ENCODE results near the gene DDIT3. TPM values are rescaled to one million over a fixed set of nuclear protein-coding genes. Genes with fewer than 3 reads are reported as not detected.

DDIT3 gene
- total and polyA plus RNA-seq, 2 donors (not counting 1 experiment from before 2014, with no cell fraction given), result 35.6 to 159 TPM

DNA sequence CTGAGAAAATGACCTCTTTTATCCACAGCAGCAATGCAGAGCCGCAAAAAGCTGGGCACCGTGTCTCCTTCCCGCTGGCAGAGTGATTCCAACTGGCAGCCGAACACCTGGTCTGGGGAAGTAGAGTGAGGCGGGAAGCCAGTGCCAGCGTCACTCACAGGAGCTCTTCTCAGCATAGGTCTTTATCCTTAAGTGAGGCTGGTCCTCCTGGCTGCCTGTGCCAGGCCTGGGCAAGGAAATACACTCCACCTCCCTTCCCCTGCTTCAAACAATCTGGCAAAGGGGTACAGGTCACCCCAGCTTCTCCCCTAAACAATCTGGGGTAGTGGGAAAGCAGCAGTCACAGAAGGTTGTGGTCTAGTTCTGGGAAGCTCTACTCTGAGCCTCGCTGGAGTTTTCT, 45.5 kb downstream of the DDIT3 start:
- H3K4me1 ChIP-seq (ENCODE audit: control insufficient read depth in 2 of 2, insufficient read depth in 2 of 2, low read length in 2 of 2), result peaks cover 47 to 69% of the 10 kb centered on the region in 2 donors
- H3K79me2 ChIP-seq (ENCODE audit: control insufficient read depth, insufficient read depth, low read length), result peaks cover 67% of the 10 kb centered on the region
- WGBS (ENCODE audit: insufficient coverage), result 95% methylated on average over 7 of the region's 7 CpGs
- H3K4me2 ChIP-seq (replicated peaks; ENCODE audit: low read depth, low read length, poor library complexity, severe bottlenecking), result peak overlapping the region; percentile 95
- no peak for DNase-seq
- Mint-ChIP-seq H3K9me3 (ENCODE audit: insufficient read depth) (no peaks in the 10 kb centered on the region), H3K27me3 (no peaks in the 10 kb centered on the region), H3K4me1 (peaks cover 69% of the 10 kb centered on the region), H3K27ac (peak overlapping the region; percentile 70), H3K4me3 (peak overlapping the region; percentile 46)
- intact Hi-C loops (cut with micrococcal nuclease), result loop anchor here (5.0 kb wide), 1 partner anchor 147 kb away; no protein-coding TSS in a partner anchor
- POLR2A ChIA-PET, result interaction anchor here (0.6 kb wide), 1 partner anchor 234 kb away, joined by 3 read pairs; no protein-coding TSS in a partner anchor
- H3K36me3 ChIP-seq (replicated peaks in 1 of 2; ENCODE audit: control extremely low read depth in 1 of 2, control insufficient read depth in 1 of 2, extremely low read depth in 1 of 2, insufficient read depth in 2 of 2, low read length in 1 of 2), result peaks cover 2 to 50% of the 10 kb centered on the region in 2 experiments
- H4K20me1 ChIP-seq (ENCODE audit: control insufficient read depth, insufficient read depth, low read length, poor library complexity, severe bottlenecking), result peaks cover 23% of the 10 kb centered on the region
- no peak overlapping the region for H3K4me3 ChIP-seq (ENCODE audit: control extremely low read depth in 1 of 5, extremely low read depth in 1 of 5, insufficient read depth in 1 of 5, low read depth in 2 of 5, low read length in 4 of 5)
- no peak overlapping the region for H2AFZ ChIP-seq (ENCODE audit: insufficient read depth, low read depth, low read length, poor library complexity, severe bottlenecking)
- H3K9ac ChIP-seq (ENCODE audit: low read length), result no peak overlapping the region
- H3K27ac ChIP-seq (ENCODE audit: low read length in 2 of 2), result peak overlapping the region in 1 of 2 donors; percentile 20
- no peak for TF ChIP-seq EZH2 (IDR thresholded peaks at IDR 0.05; ENCODE audit: borderline replicate concordance, insufficient read depth, low read depth, low read length, poor library complexity, severe bottlenecking)
- TF ChIP-seq, protein P1, sequence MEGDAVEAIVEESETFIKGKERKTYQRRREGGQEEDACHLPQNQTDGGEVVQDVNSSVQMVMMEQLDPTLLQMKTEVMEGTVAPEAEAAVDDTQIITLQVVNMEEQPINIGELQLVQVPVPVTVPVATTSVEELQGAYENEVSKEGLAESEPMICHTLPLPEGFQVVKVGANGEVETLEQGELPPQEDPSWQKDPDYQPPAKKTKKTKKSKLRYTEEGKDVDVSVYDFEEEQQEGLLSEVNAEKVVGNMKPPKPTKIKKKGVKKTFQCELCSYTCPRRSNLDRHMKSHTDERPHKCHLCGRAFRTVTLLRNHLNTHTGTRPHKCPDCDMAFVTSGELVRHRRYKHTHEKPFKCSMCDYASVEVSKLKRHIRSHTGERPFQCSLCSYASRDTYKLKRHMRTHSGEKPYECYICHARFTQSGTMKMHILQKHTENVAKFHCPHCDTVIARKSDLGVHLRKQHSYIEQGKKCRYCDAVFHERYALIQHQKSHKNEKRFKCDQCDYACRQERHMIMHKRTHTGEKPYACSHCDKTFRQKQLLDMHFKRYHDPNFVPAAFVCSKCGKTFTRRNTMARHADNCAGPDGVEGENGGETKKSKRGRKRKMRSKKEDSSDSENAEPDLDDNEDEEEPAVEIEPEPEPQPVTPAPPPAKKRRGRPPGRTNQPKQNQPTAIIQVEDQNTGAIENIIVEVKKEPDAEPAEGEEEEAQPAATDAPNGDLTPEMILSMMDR (IDR thresholded peaks at IDR 0.05), result no peak
- CTCF ChIA-PET, result interaction anchor here (1.0 to 10.4 kb wide), 4 partner anchors 9 to 22 kb away, joined by 3 to 166 read pairs (median 8); partner anchors contain the start of genes GLI1 and MARS1
- no peaks in the 10 kb centered on the region for H3K9me3 ChIP-seq (ENCODE audit: control extremely low read depth in 1 of 3, control insufficient read depth in 2 of 3, insufficient read depth in 1 of 3, low read length in 2 of 3)
- ATAC-seq (ENCODE audit: low read depth), result no peak
- no peaks in the 10 kb centered on the region for H3K27me3 ChIP-seq (replicated peaks in 1 of 4; ENCODE audit: control extremely low read depth in 1 of 4, control insufficient read depth in 3 of 4, insufficient read depth in 4 of 4, low read length in 3 of 4)

DNA sequence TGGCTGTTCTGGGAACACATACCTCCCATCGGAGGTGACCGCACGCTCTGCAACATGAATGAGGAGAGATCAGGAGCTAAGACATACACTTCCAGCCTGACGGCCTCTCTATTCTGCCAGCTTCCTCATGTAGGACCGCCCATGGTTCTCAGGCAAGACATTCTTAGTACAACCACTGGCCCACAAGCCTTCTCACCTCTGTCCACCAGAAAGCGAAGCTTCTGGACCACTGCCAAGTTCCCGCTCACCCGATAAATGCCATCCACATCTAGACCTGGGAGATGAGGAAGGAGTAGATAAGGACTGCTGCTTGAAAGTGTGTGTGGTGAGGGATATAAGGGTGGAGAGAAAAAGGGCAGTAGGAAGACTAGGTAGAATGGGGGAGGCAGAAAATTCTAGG, 45.9 kb downstream of the DDIT3 start:
- no peak overlapping the region for H3K4me3 ChIP-seq (ENCODE audit: control extremely low read depth in 1 of 5, extremely low read depth in 1 of 5, insufficient read depth in 1 of 5, low read depth in 2 of 5, low read length in 4 of 5)
- H3K9me3 ChIP-seq (ENCODE audit: control extremely low read depth in 1 of 3, control insufficient read depth in 2 of 3, insufficient read depth in 1 of 3, low read length in 2 of 3), result no peaks in the 10 kb centered on the region
- ChIA-PET CTCF (interaction anchor here (1.1 to 10.4 kb wide), 4 partner anchors 9 to 18 kb away, joined by 3 to 166 read pairs (median 7); partner anchors contain the start of genes GLI1 and MARS1), POLR2A (interaction anchor here (0.6 kb wide), 1 partner anchor 233 kb away, joined by 3 read pairs; no protein-coding TSS in a partner anchor)
- ATAC-seq (ENCODE audit: low read depth), result no peak
- no peak overlapping the region for H3K9ac ChIP-seq (ENCODE audit: low read length)
- H3K4me2 ChIP-seq (replicated peaks; ENCODE audit: low read depth, low read length, poor library complexity, severe bottlenecking), result no peak overlapping the region
- H3K27ac ChIP-seq (ENCODE audit: low read length in 2 of 2), result peak overlapping the region in 1 of 2 donors; percentile 20
- Mint-ChIP-seq H3K4me1 (peaks cover 65% of the 10 kb centered on the region), H3K4me3 (peak overlapping the region; percentile 46), H3K27ac (peak overlapping the region; percentile 70), H3K9me3 (ENCODE audit: insufficient read depth) (no peaks in the 10 kb centered on the region), H3K27me3 (no peaks in the 10 kb centered on the region)
- TF ChIP-seq EZH2 (IDR thresholded peaks at IDR 0.05; ENCODE audit: borderline replicate concordance, insufficient read depth, low read depth, low read length, poor library complexity, severe bottlenecking), result no peak
- TF ChIP-seq, protein P1 (IDR thresholded peaks at IDR 0.05), result no peak
- H4K20me1 ChIP-seq (ENCODE audit: control insufficient read depth, insufficient read depth, low read length, poor library complexity, severe bottlenecking), result peaks cover 23% of the 10 kb centered on the region
- H3K36me3 ChIP-seq (replicated peaks in 1 of 2; ENCODE audit: control extremely low read depth in 1 of 2, control insufficient read depth in 1 of 2, extremely low read depth in 1 of 2, insufficient read depth in 2 of 2, low read length in 1 of 2), result peaks cover 2 to 54% of the 10 kb centered on the region in 2 experiments
- 97% methylated on average over 3 of the region's 8 CpGs for WGBS (ENCODE audit: insufficient coverage)
- peaks cover 43 to 65% of the 10 kb centered on the region in 2 donors for H3K4me1 ChIP-seq (ENCODE audit: control insufficient read depth in 2 of 2, insufficient read depth in 2 of 2, low read length in 2 of 2)
- no peak for DNase-seq
- H3K27me3 ChIP-seq (replicated peaks in 1 of 4; ENCODE audit: control extremely low read depth in 1 of 4, control insufficient read depth in 3 of 4, insufficient read depth in 4 of 4, low read length in 3 of 4), result no peaks in the 10 kb centered on the region
- H2AFZ ChIP-seq (ENCODE audit: insufficient read depth, low read depth, low read length, poor library complexity, severe bottlenecking), result no peak overlapping the region
- intact Hi-C loops (cut with micrococcal nuclease), result no loop called here
- peaks cover 66% of the 10 kb centered on the region for H3K79me2 ChIP-seq (ENCODE audit: control insufficient read depth, insufficient read depth, low read length)

Measured in B cell (primary cell).